ENCODE measurements around the gene SLK.

DNA sequence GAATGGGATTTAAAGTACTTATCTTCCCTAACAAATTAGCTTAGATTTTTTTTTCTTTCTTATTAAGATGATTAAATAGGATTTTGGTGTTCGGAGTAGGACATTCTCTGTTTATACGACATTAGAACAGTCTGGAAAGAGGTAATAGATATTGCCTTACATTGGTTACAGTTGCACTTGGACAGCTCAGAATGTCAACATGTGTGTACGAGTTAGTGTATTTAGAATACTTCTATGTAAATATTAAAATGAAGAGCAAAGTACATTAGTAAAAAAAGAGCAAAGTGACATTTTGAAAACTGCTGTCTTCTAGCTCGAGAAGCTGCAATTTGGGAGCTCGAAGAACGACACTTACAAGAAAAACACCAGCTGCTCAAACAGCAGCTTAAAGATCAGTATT lies 51.5 kb downstream of the SLK start:
- TF ChIP-seq, protein P1, sequence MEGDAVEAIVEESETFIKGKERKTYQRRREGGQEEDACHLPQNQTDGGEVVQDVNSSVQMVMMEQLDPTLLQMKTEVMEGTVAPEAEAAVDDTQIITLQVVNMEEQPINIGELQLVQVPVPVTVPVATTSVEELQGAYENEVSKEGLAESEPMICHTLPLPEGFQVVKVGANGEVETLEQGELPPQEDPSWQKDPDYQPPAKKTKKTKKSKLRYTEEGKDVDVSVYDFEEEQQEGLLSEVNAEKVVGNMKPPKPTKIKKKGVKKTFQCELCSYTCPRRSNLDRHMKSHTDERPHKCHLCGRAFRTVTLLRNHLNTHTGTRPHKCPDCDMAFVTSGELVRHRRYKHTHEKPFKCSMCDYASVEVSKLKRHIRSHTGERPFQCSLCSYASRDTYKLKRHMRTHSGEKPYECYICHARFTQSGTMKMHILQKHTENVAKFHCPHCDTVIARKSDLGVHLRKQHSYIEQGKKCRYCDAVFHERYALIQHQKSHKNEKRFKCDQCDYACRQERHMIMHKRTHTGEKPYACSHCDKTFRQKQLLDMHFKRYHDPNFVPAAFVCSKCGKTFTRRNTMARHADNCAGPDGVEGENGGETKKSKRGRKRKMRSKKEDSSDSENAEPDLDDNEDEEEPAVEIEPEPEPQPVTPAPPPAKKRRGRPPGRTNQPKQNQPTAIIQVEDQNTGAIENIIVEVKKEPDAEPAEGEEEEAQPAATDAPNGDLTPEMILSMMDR (conservative IDR thresholded peaks at IDR 0.05; ENCODE audit: low read length): no peak
- TF ChIP-seq EZH2phosphoT487 (IDR thresholded peaks at IDR 0.05; ENCODE audit: borderline replicate concordance): no peak
